HG03175 (cell line): Measurements from ENCODE around the gene GTF2I.
A peak's percentile ranks its signal among the peaks of the same experiment; 100 is the strongest.
"Not testable (repeated sequence)": the region's sequence is repeated elsewhere in the genome, so short reads cannot be mapped to it uniquely, and the experiment has no call there.

Experiments
- ATAC-seq: cut with Tn5 transposase; IDR thresholded peaks from one replicate; pipeline ENCODE4 v1.9.1; 2021; ENCODE audit warnings: mild to moderate bottlenecking, moderate library complexity; ENCODE audit not compliant: unreplicated experiment

Gene GTF2I

DNA sequence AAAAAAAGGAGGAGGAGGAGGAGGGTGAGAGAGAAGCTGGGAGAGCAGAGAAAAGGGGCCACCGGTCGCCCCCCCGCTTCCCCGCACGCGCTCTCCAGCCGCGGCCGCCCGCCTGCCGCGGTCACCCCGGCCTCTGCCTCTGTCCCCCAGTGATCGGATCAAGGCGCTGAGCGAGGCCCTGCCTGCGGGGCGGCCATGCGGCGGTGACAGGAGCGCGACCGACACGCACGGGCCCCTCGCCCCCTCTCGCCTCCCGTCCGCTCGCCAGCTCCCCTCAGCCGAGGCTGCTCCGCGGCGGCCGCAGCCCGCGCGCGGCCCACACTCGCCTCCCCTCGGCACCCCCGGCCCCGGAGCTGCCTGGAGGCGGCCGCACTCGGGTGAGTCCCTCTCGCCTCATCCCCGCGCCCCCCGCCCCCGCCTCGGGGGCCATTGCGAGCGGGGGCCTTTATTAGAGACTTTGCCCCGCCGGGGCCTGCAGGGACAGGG lies at the start of gene GTF2I:
GTF2I (plus strand) TSS at position 27 of the 486 bp plus-strand sequence. CDS start 31,411 bp downstream, outside the sequence.
- peak; percentile 17 for ATAC-seq

DNA sequence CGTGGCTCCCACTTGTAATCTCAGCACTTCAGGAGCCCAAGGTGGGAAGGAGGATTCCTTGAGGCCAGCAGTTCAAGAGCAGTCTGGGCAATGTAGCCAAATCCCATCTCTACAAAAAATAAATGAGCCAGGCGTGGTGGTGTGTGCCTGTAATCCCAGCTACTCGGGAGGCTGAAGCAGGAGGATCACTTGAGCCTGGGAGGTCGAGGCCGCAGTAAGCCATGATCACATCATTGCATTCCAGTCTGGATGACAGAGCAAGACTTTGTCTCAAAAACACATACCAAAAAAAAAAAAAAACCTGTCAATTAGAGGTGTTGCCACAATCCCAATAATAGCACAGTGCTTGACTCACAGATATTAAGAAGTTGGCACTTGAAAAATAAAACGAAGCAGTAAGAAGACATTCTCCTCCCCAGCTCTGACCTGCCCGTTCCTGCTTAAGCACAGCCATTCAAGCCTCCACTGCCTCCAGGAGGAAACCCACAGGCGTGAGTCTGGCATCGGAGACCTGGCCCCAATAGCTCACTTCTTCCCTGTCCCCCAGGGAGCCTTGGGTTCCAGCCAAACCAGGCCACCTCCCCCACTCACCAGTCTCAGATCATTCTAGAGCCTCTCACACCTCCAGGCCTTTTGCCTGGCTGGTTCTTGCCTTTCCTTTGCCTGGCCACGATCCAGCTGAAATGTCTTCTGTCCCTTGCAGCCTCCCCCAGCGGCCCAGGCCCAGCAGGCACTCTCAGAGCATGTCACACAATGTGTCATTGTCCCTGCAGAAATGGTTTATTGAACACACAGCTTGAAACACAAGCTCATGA lies 45.3 kb upstream of the GTF2I start:
- no peak for ATAC-seq

DNA sequence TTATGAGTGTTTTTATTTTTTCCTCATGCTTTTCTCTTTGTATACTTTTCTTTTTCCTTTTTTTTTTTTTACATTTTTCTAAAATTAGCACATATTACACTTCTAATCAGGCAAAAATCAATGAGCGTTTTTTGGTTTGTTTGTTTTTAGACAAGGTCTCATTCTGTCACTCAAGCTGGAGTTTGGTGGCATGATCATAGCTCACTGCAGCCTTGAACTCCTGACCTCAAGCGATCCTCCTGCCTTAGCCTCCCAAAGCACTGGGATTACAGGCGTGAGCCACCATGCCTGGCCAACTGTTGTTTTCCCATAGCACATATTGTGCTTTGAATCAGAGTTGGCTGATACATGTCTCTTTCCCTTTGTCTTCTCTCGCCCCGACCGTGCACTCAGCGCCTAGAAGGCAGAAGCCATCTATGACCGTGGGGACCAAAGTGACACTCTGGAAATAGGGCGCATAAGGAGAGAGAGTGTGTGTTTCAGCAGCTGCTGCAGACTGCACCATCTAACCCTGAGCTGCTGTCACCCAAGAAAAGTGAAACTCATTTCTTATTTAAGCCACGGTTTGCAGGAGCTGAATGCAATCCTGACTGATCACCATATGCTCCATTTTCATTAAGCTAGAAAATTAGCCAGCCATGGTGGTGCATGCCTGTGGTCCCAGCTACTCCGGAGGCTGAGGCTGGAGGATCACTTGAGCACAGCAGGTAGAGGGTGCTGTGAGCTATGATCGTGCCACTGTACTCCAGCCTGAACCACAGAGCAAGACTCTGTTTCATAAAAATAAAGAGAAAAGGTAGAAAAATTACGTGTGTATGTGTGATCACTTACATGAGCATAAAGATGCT lies 41.4 kb upstream of the GTF2I start:
- ATAC-seq: no peak

DNA sequence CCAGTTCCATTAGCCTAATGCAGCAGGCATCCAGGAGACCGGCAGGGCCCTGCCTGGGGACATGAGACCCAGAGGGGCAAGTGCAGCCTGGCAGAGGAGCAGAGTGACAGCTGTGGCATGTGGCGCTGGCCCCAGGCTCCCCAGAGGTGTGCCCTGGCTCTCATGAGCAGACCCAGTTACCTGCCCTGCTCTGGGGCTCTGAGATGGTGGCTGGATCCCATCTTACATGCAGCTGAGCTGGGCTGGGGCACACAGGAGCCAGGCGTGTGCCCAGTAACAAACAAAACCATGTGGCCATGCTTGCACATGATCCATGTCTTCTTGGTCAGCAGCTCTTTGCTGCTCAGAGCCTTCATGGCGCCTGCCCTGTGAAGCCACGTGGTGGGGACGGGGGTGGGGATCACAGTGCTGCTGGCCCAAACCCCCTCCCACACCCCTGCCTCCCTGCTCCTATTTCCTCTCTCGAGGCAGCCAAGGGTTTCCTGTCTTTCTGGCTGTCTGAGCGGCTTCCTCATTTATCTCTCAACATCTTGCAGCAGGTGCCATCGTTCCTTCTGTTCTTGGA lies 40.3 kb upstream of the GTF2I start:
- ATAC-seq: no peak

DNA sequence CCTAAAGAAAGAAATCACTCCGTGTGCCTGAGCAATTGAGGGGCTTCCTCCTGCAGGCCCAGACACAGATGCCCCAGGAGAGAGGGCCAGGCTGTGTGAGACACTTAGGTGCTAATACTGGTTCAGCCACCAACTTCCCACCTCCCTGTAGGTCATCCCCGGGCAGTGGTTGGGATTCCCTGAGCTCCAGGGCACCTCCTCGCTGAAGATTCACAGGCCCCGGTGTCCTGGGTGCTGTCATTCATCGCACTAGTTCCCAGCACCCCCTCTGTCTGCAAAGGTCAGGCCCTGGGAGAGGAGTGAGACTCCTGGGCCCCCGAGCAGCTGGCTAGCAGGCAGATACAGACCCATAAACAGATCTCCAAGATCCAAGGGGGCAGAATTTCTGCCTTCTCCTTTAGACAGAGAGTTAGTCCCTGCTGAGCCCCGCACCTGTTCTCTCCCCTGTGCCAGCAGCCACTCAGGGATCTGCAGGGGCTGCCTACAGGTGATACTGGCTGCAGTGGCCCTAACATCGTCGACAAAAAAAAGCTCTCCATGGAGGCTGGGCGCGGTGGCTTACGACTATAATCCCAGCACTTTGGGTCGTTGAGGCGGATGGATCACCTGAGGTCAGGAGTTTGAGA lies 38.2 kb upstream of the GTF2I start:
- ATAC-seq: no peak

DNA sequence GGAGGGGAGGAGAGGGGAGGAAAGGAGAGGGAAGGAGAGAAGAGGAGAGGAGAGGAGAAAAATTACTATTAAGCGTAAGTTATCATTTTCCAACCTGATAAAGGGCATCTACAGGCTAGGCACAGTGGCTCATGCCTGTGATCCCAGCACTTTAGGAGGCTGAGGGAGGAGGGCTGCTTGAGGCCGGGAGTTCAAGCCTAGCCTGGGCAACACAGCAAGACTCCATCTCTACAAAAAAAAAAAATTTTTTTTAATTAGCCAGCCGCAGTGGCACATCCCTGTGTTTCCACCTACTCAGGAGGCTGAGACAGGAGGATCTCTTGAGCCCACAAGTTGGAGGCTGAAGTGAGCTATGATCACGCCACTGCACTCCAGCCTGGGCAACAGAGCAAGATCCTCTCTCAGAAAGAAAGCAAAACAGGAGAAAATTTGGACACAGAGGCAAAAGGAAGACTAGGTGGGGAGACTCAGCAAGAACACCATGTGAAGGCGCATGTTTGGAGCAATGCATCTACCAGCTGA lies 35.2 kb upstream of the GTF2I start:
- ATAC-seq: no peak

DNA sequence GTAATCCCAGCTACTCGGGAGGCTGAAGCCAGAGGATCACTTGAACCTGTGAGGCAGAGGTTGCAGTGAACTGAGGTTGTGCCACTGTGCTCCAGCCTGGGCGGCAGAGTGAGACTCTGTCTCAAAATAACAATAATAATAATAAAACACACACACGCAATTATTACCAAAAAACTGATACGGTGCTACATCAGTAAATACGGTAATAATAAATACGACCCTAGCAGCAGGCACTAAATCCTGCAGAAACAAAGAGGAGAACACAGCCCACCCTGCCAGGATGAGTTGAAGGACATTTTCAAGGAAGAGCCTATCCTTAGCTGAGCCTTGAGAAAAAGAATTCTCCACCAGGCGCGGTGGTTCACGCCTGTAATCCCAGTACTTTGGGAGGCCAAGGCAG lies 34.4 kb upstream of the GTF2I start:
- ATAC-seq: no peak

DNA sequence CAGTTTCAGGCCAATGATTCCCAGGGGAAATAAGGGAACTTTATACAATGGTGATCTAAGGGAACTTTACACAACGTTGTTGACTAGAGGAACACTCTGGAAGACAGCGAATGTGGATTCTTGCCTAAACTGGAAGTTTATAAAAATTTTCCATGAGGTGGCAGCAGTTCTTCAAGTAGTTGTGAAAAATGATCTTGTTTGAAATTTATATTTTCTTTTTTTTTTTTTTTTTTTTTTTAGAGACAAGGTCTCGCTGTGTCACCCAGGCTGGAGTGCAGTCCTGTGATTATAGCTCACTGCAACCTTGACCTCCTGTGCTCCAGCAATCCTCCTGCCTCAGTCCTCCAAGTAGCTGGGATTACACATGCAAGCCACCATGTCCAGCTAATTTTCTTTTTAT lies 32.1 kb upstream of the GTF2I start:
- no peak for ATAC-seq

DNA sequence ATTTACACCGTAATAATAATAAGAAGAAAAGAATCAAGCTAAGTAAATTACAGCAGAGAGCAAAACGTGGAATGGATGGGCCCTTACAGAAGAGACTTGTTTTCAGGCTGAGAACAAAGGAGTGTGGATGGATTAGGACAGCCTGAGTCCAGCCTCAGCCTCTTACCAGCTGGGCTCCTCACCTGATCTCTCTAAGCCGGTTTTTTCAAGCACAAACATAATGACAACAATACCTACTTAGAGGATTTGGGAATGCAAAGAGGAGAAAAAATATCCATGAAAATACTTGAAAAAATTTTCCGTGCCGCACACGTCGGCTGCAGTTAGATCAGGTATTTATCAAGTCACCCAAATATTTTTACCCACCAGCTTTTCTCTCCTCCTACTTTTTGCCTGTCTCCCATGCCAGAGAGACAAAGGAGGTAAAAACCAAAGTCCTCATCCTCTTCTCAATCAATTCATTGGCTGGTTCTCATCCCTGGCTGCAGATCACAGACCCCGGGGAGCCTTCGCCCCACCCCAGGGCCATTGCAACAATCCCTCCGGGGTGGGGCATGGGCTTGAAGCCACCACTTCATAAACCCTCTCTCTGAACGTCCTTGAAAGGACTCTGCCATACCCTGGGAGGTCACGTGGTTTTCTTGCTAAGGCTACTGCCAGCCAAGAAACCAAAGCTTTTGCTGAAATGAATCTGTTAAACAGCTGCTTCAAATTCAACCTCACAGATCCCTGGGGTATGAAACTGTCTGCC lies 29.7 kb upstream of the GTF2I start:
- no peak for ATAC-seq

DNA sequence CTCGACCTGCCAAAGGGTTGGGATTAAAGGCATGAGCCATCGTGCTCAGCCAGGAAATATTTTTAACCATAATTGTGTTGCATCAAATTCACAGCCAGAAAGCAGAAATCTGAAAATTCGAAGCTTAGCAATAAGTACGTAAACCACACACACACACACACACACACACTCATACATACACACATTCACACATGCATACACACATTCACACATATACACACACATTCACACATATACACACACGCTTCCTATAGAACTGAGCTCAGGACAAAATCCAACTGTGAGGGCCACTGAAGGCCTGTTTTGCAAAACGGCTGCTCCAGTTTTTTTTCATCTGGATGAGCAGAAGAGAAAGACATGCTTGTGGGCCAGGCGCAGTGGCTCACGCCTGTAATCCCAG lies 25.0 kb upstream of the GTF2I start:
- ATAC-seq: no peak

DNA sequence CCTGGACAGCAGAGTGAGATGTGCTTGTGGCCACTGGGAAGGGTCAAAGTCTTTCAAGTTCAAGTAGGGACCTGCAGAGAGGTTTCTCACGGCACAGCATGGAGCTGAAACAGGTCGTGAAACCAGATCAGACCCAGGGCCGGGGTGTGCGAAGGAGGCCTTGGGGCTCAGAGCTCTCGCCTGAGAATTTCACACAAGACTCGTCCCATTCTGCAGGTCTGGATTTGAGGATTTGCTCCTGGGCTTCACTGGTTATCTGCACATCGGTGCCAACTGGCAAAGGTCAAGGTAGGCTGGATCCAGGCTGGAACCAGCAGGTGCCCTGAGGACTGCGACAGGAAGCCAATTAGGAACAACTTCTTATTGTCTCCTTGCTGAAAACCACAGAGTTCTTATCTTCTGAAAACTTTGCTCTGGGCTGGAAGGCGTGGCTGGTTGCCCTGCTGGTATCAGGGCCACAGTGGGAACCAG lies 24.0 kb upstream of the GTF2I start:
- no peak for ATAC-seq

DNA sequence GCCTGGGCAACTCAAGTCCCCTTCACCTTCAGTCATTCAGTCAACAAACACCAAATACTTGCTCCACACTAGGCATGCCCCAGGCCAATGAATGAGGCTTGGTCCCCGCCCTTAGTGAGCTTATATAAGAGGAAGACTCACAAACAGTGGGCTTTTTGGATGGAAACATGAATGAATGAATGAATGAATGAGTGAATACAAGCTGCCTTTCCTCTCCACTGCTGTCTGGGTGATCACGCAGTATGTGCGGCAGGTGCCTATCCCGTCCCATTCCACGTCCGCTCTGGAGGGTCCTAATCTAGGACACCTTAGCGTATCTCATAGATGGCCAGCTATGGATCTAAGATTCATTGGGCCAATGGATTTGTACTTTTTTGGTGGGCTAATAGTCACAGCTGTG lies 19.8 kb upstream of the GTF2I start:
- no peak for ATAC-seq

DNA sequence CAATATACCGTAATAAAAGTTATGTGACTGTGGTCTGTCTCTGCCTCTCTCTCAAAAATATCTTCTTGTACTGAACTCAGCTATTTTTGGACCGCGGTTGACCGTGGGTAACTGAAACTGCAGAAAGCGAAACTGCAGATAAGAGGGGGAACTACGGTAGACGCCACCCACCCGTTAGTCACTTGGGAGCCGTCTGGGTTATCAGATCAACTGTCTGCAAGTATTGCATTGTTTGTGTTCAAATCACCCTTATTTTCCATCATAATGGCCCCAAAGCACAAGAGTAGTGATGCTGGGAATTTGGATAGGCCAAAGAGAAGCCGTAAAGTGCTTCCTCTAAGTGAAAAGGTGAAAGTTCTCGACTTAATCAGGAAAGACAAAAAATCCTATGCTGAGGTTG lies 7.5 kb upstream of the GTF2I start:
- ATAC-seq: peak; percentile 77

DNA sequence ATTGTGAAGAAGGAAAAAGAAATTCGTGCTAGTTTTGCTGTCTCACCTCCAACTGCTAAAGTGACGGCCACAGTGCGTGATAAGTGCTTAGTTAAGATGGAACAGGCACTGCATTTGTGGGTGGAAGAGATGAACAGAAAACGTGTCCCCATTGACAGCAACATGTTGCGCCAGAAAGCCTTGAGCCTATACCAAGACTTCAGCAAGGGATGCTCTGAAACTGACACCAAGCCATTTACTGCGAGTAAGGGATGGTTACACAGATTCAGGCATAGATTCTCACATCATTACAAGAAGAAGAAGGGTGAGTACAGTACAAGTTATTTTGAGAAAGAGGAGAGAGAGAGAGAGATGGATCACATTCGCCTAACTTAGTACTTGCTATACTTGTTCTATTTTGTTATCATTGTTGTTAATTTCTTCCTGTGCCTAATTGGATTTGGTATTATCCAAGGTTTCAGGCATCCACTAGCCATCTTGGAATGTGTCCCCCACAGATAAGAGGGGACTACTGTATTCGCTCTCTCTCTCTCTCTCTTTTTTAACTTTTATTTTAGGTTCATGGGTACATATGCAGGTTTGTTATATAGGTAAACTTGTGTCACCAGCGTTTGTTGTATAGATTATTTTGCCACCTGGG lies 6.9 kb upstream of the GTF2I start:
- peak; percentile 58 for ATAC-seq

DNA sequence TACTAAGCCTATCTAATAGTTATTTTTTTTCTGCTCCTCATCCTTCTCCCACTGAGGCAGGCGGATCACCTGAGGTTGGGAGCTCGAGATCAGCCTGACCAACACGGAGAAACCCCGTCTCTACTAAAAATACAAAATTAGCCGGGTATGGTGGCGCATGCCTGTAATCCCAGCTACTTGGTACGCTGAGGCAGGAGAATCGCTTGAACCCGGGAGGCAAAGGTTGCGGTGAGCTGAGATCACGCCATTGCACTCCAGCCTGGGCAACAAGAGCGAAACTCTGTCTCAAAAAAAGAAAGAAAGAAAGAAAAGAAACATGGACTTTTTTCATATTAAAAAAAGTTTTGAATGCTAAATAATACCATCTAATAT lies 6.4 kb upstream of the GTF2I start:
- ATAC-seq: not testable (repeated sequence)

DNA sequence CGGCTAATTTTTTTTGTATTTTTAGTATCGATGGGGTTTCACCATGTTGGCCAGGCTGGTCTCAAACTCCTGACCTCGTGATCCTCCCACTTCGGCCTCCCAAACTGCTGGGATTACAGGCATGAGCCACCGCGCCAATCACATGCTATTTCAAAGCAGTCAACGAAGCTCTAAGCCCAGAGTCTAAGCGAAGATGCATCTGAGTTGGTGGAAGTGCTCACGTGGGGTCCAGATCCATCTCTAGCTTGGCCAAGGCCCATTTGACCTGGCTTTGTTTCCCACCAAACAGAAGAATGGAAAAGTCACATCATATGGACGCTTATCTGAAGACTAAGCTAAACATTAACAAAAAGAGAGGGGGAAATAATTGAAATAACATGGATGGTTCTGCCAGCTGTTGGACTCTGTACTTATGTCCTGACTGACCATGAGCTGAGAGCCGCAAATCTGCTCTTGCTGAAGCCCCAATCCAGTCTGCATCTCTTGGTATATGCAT lies 3.8 kb upstream of the GTF2I start:
- ATAC-seq: no peak

DNA sequence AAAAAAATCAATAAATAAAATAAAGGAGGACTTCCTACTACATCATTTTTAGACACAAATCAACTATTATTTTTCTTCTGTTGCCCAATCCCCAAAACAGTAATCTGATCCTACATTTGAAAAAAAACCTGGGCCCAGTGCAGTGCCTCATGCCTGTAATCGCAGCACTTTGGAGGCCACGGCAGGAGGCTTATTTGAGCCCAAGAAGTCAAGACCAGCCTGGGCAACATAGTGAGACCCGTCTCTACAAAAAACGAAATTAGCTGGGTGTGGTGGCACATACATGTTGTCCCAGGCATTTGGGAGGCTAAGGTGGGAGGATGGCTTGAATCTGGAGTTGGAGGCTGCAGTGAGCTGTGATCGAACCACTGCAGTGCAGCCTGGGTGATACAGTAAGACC lies 2.7 kb upstream of the GTF2I start:
- ATAC-seq: no peak

DNA sequence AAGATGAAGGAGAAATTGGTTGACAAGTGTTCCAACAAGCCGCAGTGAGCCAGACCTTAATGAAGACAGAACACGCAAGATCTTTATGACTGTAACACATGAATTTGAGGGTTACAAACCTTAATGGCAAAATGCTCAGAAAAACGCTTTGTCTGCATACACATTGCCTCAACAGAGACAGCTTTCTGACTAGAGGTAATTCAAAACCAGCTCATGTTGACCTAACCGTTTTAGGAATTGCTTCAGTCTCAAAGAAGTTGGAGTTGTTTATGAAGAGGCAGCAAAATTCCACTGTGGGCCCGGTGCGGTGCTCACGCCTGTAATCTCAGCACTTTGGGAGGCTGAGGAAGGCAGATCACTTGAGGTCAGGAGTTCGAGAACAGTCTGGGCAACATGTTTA lies 2.2 kb upstream of the GTF2I start:
- no peak for ATAC-seq

DNA sequence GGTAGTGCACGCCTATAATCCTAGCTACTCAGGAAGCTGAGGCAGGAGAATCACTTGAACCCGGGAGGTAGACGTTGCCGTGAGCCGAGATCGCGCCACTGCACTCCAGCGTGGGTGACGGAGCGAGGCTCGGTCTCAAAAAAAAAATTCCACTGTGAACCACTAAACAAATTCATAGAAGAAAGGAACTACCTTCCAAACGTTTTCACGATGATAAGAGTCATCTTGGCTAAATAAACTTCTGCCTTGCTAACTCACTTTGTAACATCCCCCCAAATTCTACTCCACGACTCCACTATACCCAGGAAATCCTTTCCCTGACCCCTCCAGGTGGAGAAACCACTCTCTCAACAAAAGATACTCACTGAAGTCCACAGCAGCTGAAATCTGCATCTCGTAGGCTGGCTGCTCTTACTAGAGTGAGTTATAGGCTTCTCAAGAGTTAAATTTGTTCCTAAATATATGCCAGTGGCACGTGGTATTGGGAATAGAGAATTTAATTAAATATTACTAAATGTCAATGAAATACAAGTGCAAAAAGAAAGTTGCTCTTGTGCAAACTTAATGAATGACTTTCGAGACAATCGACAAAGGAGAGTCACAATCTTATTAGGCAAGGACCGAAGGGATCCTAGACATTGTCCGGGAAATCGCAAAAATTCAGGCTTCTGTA lies 1.6 kb upstream of the GTF2I start:
- ATAC-seq: no peak
